Fibroblast of lung (primary cell): Measurements from ENCODE around the gene DHDDS. TPM values are rescaled to one million over a fixed set of nuclear protein-coding genes. Genes with fewer than 3 reads are reported as not detected.

Experiments used
- DNase-seq, 2 donors: peaks; one replicate each; pipeline versions ENCODE4 v3.0.0 to v3.0.0-alpha.2; 2010; ENCODE audit warnings: low read depth in 2 of 2
- H2AFZ ChIP-seq: 2 replicates; pipeline ENCODE4 v1.5.1; 2012; ENCODE audit warnings: low read length, control low read depth, inconsistent platforms
- H3K27ac ChIP-seq: 2 replicates; pipeline ENCODE4 v1.5.1; 2011; ENCODE audit warnings: low read length, control low read depth; ENCODE audit not compliant: insufficient read depth
- H3K27me3 ChIP-seq: 2 replicates; pipeline ENCODE4 v1.5.1; 2011; ENCODE audit warnings: mild to moderate bottlenecking, low read length; ENCODE audit not compliant: control insufficient read depth, insufficient read depth
- H3K36me3 ChIP-seq: 2 replicates; pipeline ENCODE4 v1.5.1; 2011; ENCODE audit warnings: low read length; ENCODE audit not compliant: control insufficient read depth, insufficient read depth
- H3K4me1 ChIP-seq: 2 replicates; pipeline ENCODE4 v1.5.1; 2011; ENCODE audit warnings: low read length; ENCODE audit not compliant: control insufficient read depth, insufficient read depth; ENCODE audit errors: extremely low read depth
- H3K4me2 ChIP-seq: 2 replicates; pipeline ENCODE4 v1.5.1; 2011; ENCODE audit warnings: low read length, control low read depth; ENCODE audit not compliant: insufficient read depth; ENCODE audit errors: extremely low read depth
- H3K4me3 ChIP-seq, 4 experiments: fragments of 200-600 bp in 1 of 4; sonication (generic) in 1 of 4; replicated peaks in 1 of 4; 2 replicates each; pipeline ENCODE4 v1.5.1; 2011 to 2016; ENCODE audit warnings: low read length in 4 of 4, low read depth in 3 of 4, mild to moderate bottlenecking in 3 of 4, control low read depth in 2 of 4, inconsistent platforms in 1 of 4, mixed read lengths in 1 of 4; ENCODE audit not compliant: insufficient read depth in 1 of 4; ENCODE audit errors: control extremely low read depth in 1 of 4
- H3K79me2 ChIP-seq: 2 replicates; pipeline ENCODE4 v1.5.1; 2012; ENCODE audit warnings: mild to moderate bottlenecking, low read length, inconsistent platforms; ENCODE audit not compliant: control insufficient read depth, insufficient read depth
- H3K9ac ChIP-seq: 2 replicates; pipeline ENCODE4 v1.5.1; 2011; ENCODE audit warnings: mild to moderate bottlenecking, low read length, control low read depth; ENCODE audit not compliant: insufficient read depth
- H3K9me3 ChIP-seq: 2 replicates; pipeline ENCODE4 v1.5.1; 2012; ENCODE audit warnings: low read depth, low read length; ENCODE audit not compliant: control insufficient read depth, insufficient read depth
- H4K20me1 ChIP-seq: 2 replicates; pipeline ENCODE4 v1.5.1; 2011; ENCODE audit warnings: low read length; ENCODE audit not compliant: control insufficient read depth, insufficient read depth; ENCODE audit errors: extremely low read depth
- CTCF ChIP-seq, 2 donors: IDR thresholded peaks in 1 of 2; conservative IDR thresholded peaks in 1 of 2; 1 replicate in 1 of 2; 2 replicates in 1 of 2; pipeline ENCODE4 v1.5.1; 2011 to 2012; ENCODE audit warnings: low read length in 2 of 2, control low read depth in 1 of 2, inconsistent platforms in 1 of 2, low read depth in 1 of 2, mild to moderate bottlenecking in 1 of 2
- EZH2 ChIP-seq: IDR thresholded peaks from 2 replicates; pipeline ENCODE4 v1.5.1; 2012; ENCODE audit warnings: low read length, control low read depth, mild to moderate bottlenecking; ENCODE audit errors: missing control alignments
- polyA plus RNA-seq, 2 donors: library from polyadenylated mRNA; depleted of rRNA in 1 of 2; stranded (reverse) in 1 of 2; unstranded in 1 of 2; fragments of >200 nt; gene quantifications; 2 replicates each; pipeline ENCODE4 v1.2.1, GENCODE V29; 2011 to 2012; ENCODE audit warnings: missing spikeins in 1 of 2
- total RNA-seq: library from RNA; depleted of rRNA; stranded (reverse); fragments of >200 nt; gene quantifications from 2 replicates; pipeline ENCODE4 v1.2.1, GENCODE V29; 2014

The DHDDS gene
- total and polyA plus RNA-seq, 2 donors (not counting 1 experiment from before 2014, with no cell fraction given), result 41.5 to 76.6 TPM

GRCh38 chr1:26413031-26413430, 19.1 kb upstream of the DHDDS start:
- H3K4me3 ChIP-seq, result no peak overlapping the region
- no peaks in the 10 kb centered on the region for H3K36me3 ChIP-seq
- no peaks in the 10 kb centered on the region for H3K9me3 ChIP-seq
- no peak for DNase-seq
- H2AFZ ChIP-seq, result no peak overlapping the region
- peaks cover 40% of the 10 kb centered on the region for H3K27me3 ChIP-seq
- no peaks in the 10 kb centered on the region for H3K79me2 ChIP-seq
- H4K20me1 ChIP-seq, result no peaks in the 10 kb centered on the region
- H3K27ac ChIP-seq, result no peak overlapping the region
- TF ChIP-seq EZH2, result no peak
- TF ChIP-seq CTCF (conservative IDR thresholded peaks at IDR 0.05 in 1 of 2, IDR thresholded peaks at IDR 0.05 in 1 of 2; ENCODE audit: low read depth in 1 of 2, low read length in 2 of 2), result no peak
- no peak overlapping the region for H3K4me2 ChIP-seq
- H3K9ac ChIP-seq, result no peak overlapping the region
- H3K4me1 ChIP-seq, result no peaks in the 10 kb centered on the region

GRCh38 chr1:26417111-26417759, 14.9 kb upstream of the DHDDS start:
- no peaks in the 10 kb centered on the region for H3K9me3 ChIP-seq
- no peak overlapping the region for H3K4me3 ChIP-seq
- no peak overlapping the region for H3K27ac ChIP-seq
- no peaks in the 10 kb centered on the region for H3K79me2 ChIP-seq
- no peaks in the 10 kb centered on the region for H3K36me3 ChIP-seq
- no peak overlapping the region for H3K9ac ChIP-seq
- no peaks in the 10 kb centered on the region for H4K20me1 ChIP-seq
- H3K4me1 ChIP-seq, result no peaks in the 10 kb centered on the region
- DNase-seq, result peak; percentile 50 to 67
- no peak overlapping the region for H3K4me2 ChIP-seq
- peaks cover 30% of the 10 kb centered on the region for H3K27me3 ChIP-seq
- no peak overlapping the region for H2AFZ ChIP-seq
- TF ChIP-seq EZH2, result no peak
- peak; percentile 84 to 89 for TF ChIP-seq CTCF (conservative IDR thresholded peaks at IDR 0.05 in 1 of 2, IDR thresholded peaks at IDR 0.05 in 1 of 2; ENCODE audit: low read depth in 1 of 2, low read length in 2 of 2)

GRCh38 chr1:26418865-26419349, 13.2 kb upstream of the DHDDS start:
- TF ChIP-seq CTCF (conservative IDR thresholded peaks at IDR 0.05 in 1 of 2, IDR thresholded peaks at IDR 0.05 in 1 of 2; ENCODE audit: low read depth in 1 of 2, low read length in 2 of 2), result no peak
- no peak for TF ChIP-seq EZH2
- no peak overlapping the region for H3K4me2 ChIP-seq
- no peak overlapping the region for H3K9ac ChIP-seq
- H3K4me1 ChIP-seq, result no peaks in the 10 kb centered on the region
- peaks cover 17% of the 10 kb centered on the region for H3K27me3 ChIP-seq
- peak in 1 of 2 donors; percentile 15 for DNase-seq
- H3K4me3 ChIP-seq, result no peak overlapping the region
- H3K79me2 ChIP-seq, result no peaks in the 10 kb centered on the region
- no peaks in the 10 kb centered on the region for H3K36me3 ChIP-seq
- no peaks in the 10 kb centered on the region for H3K9me3 ChIP-seq
- no peak overlapping the region for H2AFZ ChIP-seq
- H3K27ac ChIP-seq, result no peak overlapping the region
- H4K20me1 ChIP-seq, result no peaks in the 10 kb centered on the region
